ENCODE data around the gene CEP170B. TPM values are rescaled to one million over a fixed set of nuclear protein-coding genes. Genes with fewer than 3 reads are reported as not detected.

CEP170B gene
- total and polyA plus RNA-seq, 9 of the 15 experiments (the other 6 are each of a cell fraction or from before 2014, with no cell fraction given) = 0.01 to 10.2 (median 2.2) TPM

- TF ChIP-seq CHAMP1 (IDR thresholded peaks at IDR 0.05) = no peak
Observed at GRCh38 chr14:104885973-104886689, 21.1 kb downstream of the CEP170B start (continued).

GRCh38 chr14:104886690-104887622 is 21.9 kb downstream of the CEP170B start:
- CTCF ChIA-PET (ENCODE audit: low intra/inter-chr PET ratio) = no interaction called here
- no TSS peak for BruUV-seq (replicated peaks)
- no peak for TF ChIP-seq SMAD2 (IDR thresholded peaks at IDR 0.05; ENCODE audit: low read depth, low read length)
- TF ChIP-seq NELFE (IDR thresholded peaks at IDR 0.05; ENCODE audit: insufficient read depth, insufficient read length) = no peak
- TF ChIP-seq NFIC (IDR thresholded peaks at IDR 0.05) = no peak
- no peak for TF ChIP-seq TEAD2 (tag; IDR thresholded peaks at IDR 0.05)
- TF ChIP-seq NCOA2 (IDR thresholded peaks at IDR 0.05; ENCODE audit: partially characterized antibody in 2 of 2) = no peak
- TF ChIP-seq ESRRB (CRISPR knock-in tag; IDR thresholded peaks at IDR 0.05; ENCODE audit: borderline replicate concordance) = no peak
- TF ChIP-seq CHAMP1 (IDR thresholded peaks at IDR 0.05) = no peak
- no peak for TF ChIP-seq MAX (CRISPR knock-in tag; IDR thresholded peaks at IDR 0.05)
- no peak for TF ChIP-seq PTTG1 (tag; IDR thresholded peaks at IDR 0.05; ENCODE audit: low read depth)
- TF ChIP-seq HLTF (IDR thresholded peaks at IDR 0.05) = no peak
- TF ChIP-seq RAD51 (IDR thresholded peaks at IDR 0.05; ENCODE audit: borderline replicate concordance, low read depth) = no peak

More at GRCh38 chr14:104886690-104887622, 21.9 kb downstream of the CEP170B start:
- 86% methylated on average over 16 of the region's 59 CpGs for WGBS (ENCODE audit: insufficient coverage, low coverage, missing lambda C conversion rate)
- FAIRE-seq (no peak), ATAC-seq (no peak), DNase-seq (ENCODE audit: extremely low read depth in 1 of 4, low spot score in 3 of 4) (no peak)
- POLR2A ChIA-PET = interaction anchor here (0.5 to 0.7 kb wide), 3 partner anchors 22 to 159 kb away, joined by 3 read pairs; no protein-coding TSS in a partner anchor
- in situ Hi-C loops (cut with MboI) (no loop called here), intact Hi-C loops (cut with micrococcal nuclease) (no loop called here)
- Histone ChIP-seq H3K4me2 (ENCODE audit: insufficient read depth, low read length) (no peak overlapping the region), H3K79me2 (ENCODE audit: control insufficient read depth, insufficient read depth, low read length) (no peaks in the 10 kb centered on the region), H3K9ac (ENCODE audit: insufficient read depth in 1 of 2, low read depth in 2 of 2, low read length in 2 of 2) (no peak overlapping the region), H3K4me3 (no peak overlapping the region), H3K27me3 (ENCODE audit: control insufficient read depth in 2 of 2, insufficient read depth in 2 of 2, low read length in 2 of 2) (no peaks in the 10 kb centered on the region), H3K9me3 (replicated peaks; ENCODE audit: control insufficient read depth, insufficient read depth, low read depth, low read length) (no peaks in the 10 kb centered on the region), H3K9me1 (ENCODE audit: control insufficient read depth, insufficient read depth, low read length) (no peaks in the 10 kb centered on the region), H2AFZ (ENCODE audit: low read depth, low read length) (no peak overlapping the region), H3K27ac (ENCODE audit: extremely low read depth, low read depth, low read length) (no peak overlapping the region), H3K4me1 (replicated peaks in 1 of 2; ENCODE audit: control insufficient read depth in 2 of 2, insufficient read depth in 2 of 2, low read length in 2 of 2) (peaks cover 0 to 45% of the 10 kb centered on the region in 2 experiments; a peak in 2 of 5 replicates), H4K20me1 (replicated peaks; ENCODE audit: control insufficient read depth, insufficient read depth, low read length) (no peaks in the 10 kb centered on the region), H3K36me3 (ENCODE audit: control insufficient read depth, insufficient read depth, low read length) (no peaks in the 10 kb centered on the region; the same call in 2 of the 3 replicates)

All from K562 (cell line).